ENCODE measurements around the gene PTPRR.

- TF ChIP-seq CTCF (conservative IDR thresholded peaks at IDR 0.05; ENCODE audit: low read depth, low read length) (no peak), POLR2A (IDR thresholded peaks at IDR 0.05; ENCODE audit: low read depth, low read length) (no peak), MAZ (IDR thresholded peaks at IDR 0.05; ENCODE audit: borderline replicate concordance, low read depth, low read length) (no peak), RCOR1 (IDR thresholded peaks at IDR 0.05; ENCODE audit: insufficient replicate concordance, low read length) (no peak), SMC3 (IDR thresholded peaks at IDR 0.05; ENCODE audit: low read depth, low read length) (no peak), FOS (IDR thresholded peaks at IDR 0.05; ENCODE audit: low read depth, low read length) (no peak), RAD21 (IDR thresholded peaks at IDR 0.05; ENCODE audit: low read length) (no peak), CEBPB (IDR thresholded peaks at IDR 0.05; ENCODE audit: low read depth, low read length) (no peak), MXI1 (IDR thresholded peaks at IDR 0.05; ENCODE audit: borderline replicate concordance, low read depth, low read length) (no peak)
These were observed 170.6 kb downstream of the PTPRR start for GRCh38 chr12:70749931-70750330.

Data from IMR-90 (cell line).